ENCODE measurements around the gene RELT.

The RELT gene

GRCh38 chr11:73404506-73405145, 28.4 kb downstream of the RELT start:
- DNase-seq (ENCODE audit: low read depth) = no peak

- no peak for DNase-seq (ENCODE audit: low read depth)
Measured at GRCh38 chr11:73405146-73405510, 28.9 kb downstream of the RELT start.

GRCh38 chr11:73406131-73406530, 29.9 kb downstream of the RELT start:
- no peak for DNase-seq (ENCODE audit: low read depth)

GRCh38 chr11:73406619-73407018, 30.4 kb downstream of the RELT start:
- no peak for DNase-seq (ENCODE audit: low read depth)

- DNase-seq (ENCODE audit: low read depth) = no peak
Measured at GRCh38 chr11:73409431-73409830, 33.2 kb downstream of the RELT start.

- no peak for DNase-seq (ENCODE audit: low read depth)
Measured at GRCh38 chr11:73410627-73411026, 34.4 kb downstream of the RELT start.

- DNase-seq (ENCODE audit: low read depth) = no peak
Measured at GRCh38 chr11:73411031-73411430, 34.8 kb downstream of the RELT start.

- no peak for DNase-seq (ENCODE audit: low read depth)
Measured at GRCh38 chr11:73412308-73412707, 36.1 kb downstream of the RELT start.

GRCh38 chr11:73413256-73413655, 37.1 kb downstream of the RELT start:
- DNase-seq (ENCODE audit: low read depth) = no peak

GRCh38 chr11:73414977-73415651, 38.9 kb downstream of the RELT start:
- peak; percentile 63 for DNase-seq (ENCODE audit: low read depth)

GRCh38 chr11:73415854-73416615, 39.8 kb downstream of the RELT start:
- peak; percentile 69 for DNase-seq (ENCODE audit: low read depth)

GRCh38 chr11:73416786-73417185, 40.6 kb downstream of the RELT start:
- no peak for DNase-seq (ENCODE audit: low read depth)

GRCh38 chr11:73420136-73420535, 43.9 kb downstream of the RELT start:
- DNase-seq (ENCODE audit: low read depth) = no peak

- DNase-seq (ENCODE audit: low read depth) = no peak
Measured at GRCh38 chr11:73422886-73423285, 46.7 kb downstream of the RELT start.

- DNase-seq (ENCODE audit: low read depth) = no peak
Measured at GRCh38 chr11:73423506-73423905, 47.3 kb downstream of the RELT start.

- DNase-seq (ENCODE audit: low read depth) = no peak
Measured at GRCh38 chr11:73425108-73425507, 48.9 kb downstream of the RELT start.

GRCh38 chr11:73426219-73426850, 50.1 kb downstream of the RELT start:
- no peak for DNase-seq (ENCODE audit: low read depth)

- no peak for DNase-seq (ENCODE audit: low read depth)
Measured at GRCh38 chr11:73428227-73428626, 52.0 kb downstream of the RELT start.

GRCh38 chr11:73428699-73429098, 52.5 kb downstream of the RELT start:
- DNase-seq (ENCODE audit: low read depth) = no peak

- DNase-seq (ENCODE audit: low read depth) = no peak
Measured at GRCh38 chr11:73429121-73429750, 53.0 kb downstream of the RELT start.

- no peak for DNase-seq (ENCODE audit: low read depth)
Measured at GRCh38 chr11:73430326-73430725, 54.1 kb downstream of the RELT start.

- no peak for DNase-seq (ENCODE audit: low read depth)
Measured at GRCh38 chr11:73431396-73431795, 55.2 kb downstream of the RELT start.
